Left ventricle myocardium inferior (tissue), 1 donor: Measurements from ENCODE around the gene SV2A. TPM values are rescaled to one million over a fixed set of nuclear protein-coding genes. Genes with fewer than 3 reads are reported as not detected.

Experiments used
- DNase-seq: peaks from one replicate; pipeline ENCODE4 v3.0.0-alpha.2; 2020
- H3K27ac ChIP-seq: fragments of 200-600 bp; replicated peaks from 2 replicates; pipeline ENCODE4 v1.8.0; 2021
- H3K27me3 ChIP-seq: fragments of 200-600 bp; 2 replicates; pipeline ENCODE4 v1.8.0; 2021; ENCODE audit warnings: low read depth
- H3K36me3 ChIP-seq: fragments of 200-600 bp; 2 replicates; pipeline ENCODE4 v1.8.0; 2021
- H3K4me1 ChIP-seq: fragments of 200-600 bp; 2 replicates; pipeline ENCODE4 v1.8.0; 2021
- H3K4me3 ChIP-seq: fragments of 200-600 bp; 2 replicates; pipeline ENCODE4 v1.8.0; 2021; ENCODE audit warnings: mild to moderate bottlenecking, moderate library complexity
- H3K9me3 ChIP-seq: fragments of 200-600 bp; replicated peaks from 2 replicates; pipeline ENCODE4 v1.8.0; 2021
- intact Hi-C: fragments of 100-400 bp; cut with micrococcal nuclease; formaldehyde crosslinking; loops from one replicate; pipeline ENCODE4 v1.11.0; 2022
- total RNA-seq: library from RNA; stranded (reverse); fragmentation: NEBNext Ultra II Directional; extraction: Animal tissue kit (Norgen Biotek cat#: 25700); gene quantifications from one replicate; pipeline ENCODE4 v1.2.1, GENCODE V29; 2021
- TF ChIP-seq, protein P1 (sequence below): fragments of 200-600 bp; IDR thresholded peaks from 2 replicates; pipeline ENCODE4 v1.8.0; 2021; ENCODE audit warnings: antibody characterized with exemption, mild to moderate bottlenecking, borderline replicate concordance
- donor health status: DM: no; HTN: yes; CAD: no; lungs with severe emphysema.

SV2A gene
- total RNA-seq, 1 donor from 2014 or later, result 0.44 TPM

DNA sequence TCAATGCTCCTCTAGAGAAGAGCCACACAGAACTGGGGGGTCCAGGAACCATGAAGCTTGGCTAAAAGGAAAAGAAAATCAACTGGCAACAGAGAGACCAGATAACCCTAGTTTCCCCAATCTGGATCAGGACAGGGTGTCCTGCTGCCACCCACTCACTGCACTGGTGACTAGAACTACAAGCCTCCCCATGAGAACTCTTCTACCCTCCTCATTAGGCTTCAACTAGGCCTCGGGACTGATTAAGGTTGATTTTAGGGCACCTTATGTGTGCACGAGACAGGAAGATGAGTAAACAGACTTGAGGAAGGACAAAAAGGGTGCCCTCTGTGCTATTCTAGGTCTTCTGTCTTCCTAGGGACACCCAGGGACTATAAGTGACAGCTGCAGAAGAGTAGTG lies 12.2 kb upstream of the SV2A start:
- Histone ChIP-seq H3K4me3 (no peak overlapping the region), H3K9me3 (no peaks in the 10 kb centered on the region), H3K36me3 (peaks cover 19% of the 10 kb centered on the region), H3K4me1 (peaks cover 44% of the 10 kb centered on the region), H3K27me3 (no peaks in the 10 kb centered on the region), H3K27ac (no peak overlapping the region)
- TF ChIP-seq, protein P1, sequence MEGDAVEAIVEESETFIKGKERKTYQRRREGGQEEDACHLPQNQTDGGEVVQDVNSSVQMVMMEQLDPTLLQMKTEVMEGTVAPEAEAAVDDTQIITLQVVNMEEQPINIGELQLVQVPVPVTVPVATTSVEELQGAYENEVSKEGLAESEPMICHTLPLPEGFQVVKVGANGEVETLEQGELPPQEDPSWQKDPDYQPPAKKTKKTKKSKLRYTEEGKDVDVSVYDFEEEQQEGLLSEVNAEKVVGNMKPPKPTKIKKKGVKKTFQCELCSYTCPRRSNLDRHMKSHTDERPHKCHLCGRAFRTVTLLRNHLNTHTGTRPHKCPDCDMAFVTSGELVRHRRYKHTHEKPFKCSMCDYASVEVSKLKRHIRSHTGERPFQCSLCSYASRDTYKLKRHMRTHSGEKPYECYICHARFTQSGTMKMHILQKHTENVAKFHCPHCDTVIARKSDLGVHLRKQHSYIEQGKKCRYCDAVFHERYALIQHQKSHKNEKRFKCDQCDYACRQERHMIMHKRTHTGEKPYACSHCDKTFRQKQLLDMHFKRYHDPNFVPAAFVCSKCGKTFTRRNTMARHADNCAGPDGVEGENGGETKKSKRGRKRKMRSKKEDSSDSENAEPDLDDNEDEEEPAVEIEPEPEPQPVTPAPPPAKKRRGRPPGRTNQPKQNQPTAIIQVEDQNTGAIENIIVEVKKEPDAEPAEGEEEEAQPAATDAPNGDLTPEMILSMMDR, result no peak
- intact Hi-C loops, result no loop called here
- no peak for DNase-seq

DNA sequence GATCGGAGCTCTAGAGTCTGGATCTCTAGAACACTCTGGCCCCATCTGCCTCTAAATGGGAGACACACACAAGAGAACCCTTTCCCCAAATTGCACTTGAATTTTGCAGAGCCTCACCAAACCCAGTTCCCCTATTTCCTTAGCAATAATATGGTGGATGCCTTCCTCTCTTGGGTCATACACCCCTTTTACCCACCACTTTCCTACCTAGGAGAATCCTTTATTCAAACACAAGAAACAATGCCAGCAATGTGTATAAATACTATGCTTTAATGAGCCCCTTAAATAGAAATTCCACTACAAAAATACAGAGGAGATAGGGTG lies 10.7 kb upstream of the SV2A start:
- H3K27ac ChIP-seq, result peak overlapping the region; percentile 95
- no peak for DNase-seq
- H3K36me3 ChIP-seq, result peaks cover 34% of the 10 kb centered on the region
- no peaks in the 10 kb centered on the region for H3K27me3 ChIP-seq
- H3K4me3 ChIP-seq, result peak overlapping the region; percentile 90
- TF ChIP-seq, protein P1, result no peak
- peaks cover 47% of the 10 kb centered on the region for H3K4me1 ChIP-seq
- intact Hi-C loops, result no loop called here
- no peaks in the 10 kb centered on the region for H3K9me3 ChIP-seq

DNA sequence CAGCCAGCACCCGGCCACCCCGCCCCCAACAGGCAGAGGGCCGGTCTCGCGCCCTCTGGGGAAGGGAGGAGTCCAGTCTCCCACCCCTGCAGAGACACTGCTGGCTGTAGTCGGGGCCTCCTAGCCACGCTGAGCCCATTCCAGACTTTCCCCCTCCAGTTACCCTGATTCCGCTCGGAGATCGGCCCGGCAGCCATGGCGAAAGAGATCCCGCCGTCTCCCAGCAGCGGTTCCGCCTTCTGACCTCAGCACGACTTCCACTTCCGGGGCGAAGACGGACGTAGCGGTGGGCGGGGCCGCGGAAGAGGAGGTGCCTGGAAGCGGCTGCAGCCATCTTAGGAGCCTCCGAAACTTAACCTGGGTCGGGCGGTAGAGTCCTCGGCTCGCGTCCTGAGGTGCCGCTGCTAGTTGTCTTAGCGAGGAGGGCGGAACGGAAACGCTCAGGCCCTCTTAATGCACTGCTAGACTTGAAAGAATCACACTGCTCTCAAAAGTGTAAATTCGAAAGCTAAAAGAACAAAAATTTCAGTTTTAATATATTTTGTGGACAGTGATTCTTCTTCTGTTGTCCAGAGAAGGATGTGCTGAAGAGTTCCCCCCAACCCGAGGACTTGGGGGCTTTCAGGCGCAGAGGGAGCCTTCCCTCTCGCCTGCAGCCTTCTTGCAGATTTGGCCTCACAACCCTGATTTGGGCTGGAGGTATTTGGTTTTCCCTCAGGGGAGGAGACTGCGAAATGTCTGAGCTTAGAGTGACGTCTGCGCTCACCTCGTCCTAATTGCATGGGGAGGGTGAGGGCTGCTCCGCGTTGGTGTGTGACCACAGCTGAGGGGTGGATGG lies 10.1 kb upstream of the SV2A start, which contains the start of gene SF3B4:
SF3B4 (minus strand) TSS at position 241 of the 838 bp plus-strand sequence; CDS start at position 197, 44 bp downstream.
- intact Hi-C loops, result no loop called here
- Histone ChIP-seq H3K27ac (peak within 1 kb of the TSS; percentile 95), H3K4me1 (peaks cover 47% of the 10 kb centered on the region), H3K36me3 (peaks cover 40% of the 10 kb centered on the region), H3K27me3 (no peaks in the 10 kb centered on the region), H3K9me3 (no peaks in the 10 kb centered on the region), H3K4me3 (peak within 1 kb of the TSS; percentile 90)
- TF ChIP-seq, protein P1, result no peak
- peak; percentile 97 for DNase-seq

DNA sequence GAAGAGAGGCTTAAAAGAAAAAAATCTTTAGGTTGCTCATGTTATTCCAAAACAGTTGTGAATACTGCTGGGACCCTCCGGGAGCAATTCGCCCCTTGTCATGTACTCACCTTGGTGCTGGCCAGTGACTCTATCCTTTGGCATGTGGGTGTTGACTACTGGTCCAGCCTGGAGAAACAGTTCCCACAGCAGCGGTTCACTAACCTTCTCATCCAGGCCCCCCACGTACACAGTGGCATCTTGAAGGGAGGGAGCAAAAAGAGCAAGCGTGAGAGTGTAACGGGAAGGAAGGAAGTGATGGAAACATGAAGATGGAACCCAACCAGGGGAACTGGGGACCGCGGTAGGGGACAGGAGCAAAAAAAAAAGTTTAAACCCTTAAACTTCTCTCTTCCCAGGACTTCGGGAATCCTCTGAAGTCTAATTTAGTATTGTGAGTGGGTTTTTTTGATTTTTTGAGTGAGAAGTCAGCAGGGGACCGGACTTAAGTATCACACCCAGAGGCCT lies 9.5 kb upstream of the SV2A start:
- TF ChIP-seq, protein P1, result no peak
- Histone ChIP-seq H3K4me3 (peak overlapping the region; percentile 90), H3K27ac (peak overlapping the region; percentile 95), H3K4me1 (peaks cover 47% of the 10 kb centered on the region), H3K27me3 (no peaks in the 10 kb centered on the region), H3K36me3 (peaks cover 47% of the 10 kb centered on the region), H3K9me3 (no peaks in the 10 kb centered on the region)
- DNase-seq, result no peak
- intact Hi-C loops, result no loop called here

DNA sequence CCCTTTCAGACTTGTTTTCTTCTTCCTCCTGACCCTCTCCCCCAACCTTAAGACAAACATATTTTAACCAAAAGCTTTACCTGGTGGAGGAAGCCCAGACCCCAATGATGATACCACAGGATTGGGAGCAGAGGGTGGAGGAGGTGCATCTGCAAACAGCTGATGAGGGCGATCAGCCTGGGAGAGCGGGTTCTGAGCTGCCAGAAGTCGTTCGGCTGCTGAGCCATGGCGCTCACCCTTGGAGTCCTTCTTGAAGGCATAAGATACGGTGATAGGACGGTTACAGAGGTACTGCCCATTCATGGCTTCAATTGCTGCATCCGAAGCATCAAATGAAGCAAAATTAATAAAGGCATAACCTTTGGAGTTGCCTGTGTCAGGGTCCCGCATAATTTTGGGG lies 8.7 kb upstream of the SV2A start:
- H3K27me3 ChIP-seq, result no peaks in the 10 kb centered on the region
- DNase-seq, result no peak
- H3K9me3 ChIP-seq, result no peaks in the 10 kb centered on the region
- no peak overlapping the region for H3K27ac ChIP-seq
- peaks cover 54% of the 10 kb centered on the region for H3K36me3 ChIP-seq
- H3K4me3 ChIP-seq, result peak overlapping the region; percentile 90
- H3K4me1 ChIP-seq, result peaks cover 47% of the 10 kb centered on the region
- TF ChIP-seq, protein P1, result no peak
- intact Hi-C loops, result no loop called here
